LHCN-M2 (cell line): ENCODE measurements around the gene DNAH3. TPM values are rescaled to one million over a fixed set of nuclear protein-coding genes. Genes with fewer than 3 reads are reported as not detected.
"Not testable (repeated sequence)": the region's sequence is repeated elsewhere in the genome, so short reads cannot be mapped to it uniquely, and the experiment has no call there.

Experiments
- DNase-seq: peaks from one replicate; pipeline ENCODE4 v3.0.0-alpha.2; 2012; ENCODE audit warnings: low read depth
- total RNA-seq: library from RNA; depleted of rRNA; stranded (reverse); fragments of >200 nt; gene quantifications from 2 replicates; pipeline ENCODE4 v1.2.3, GENCODE V29; 2014

The DNAH3 gene
- total RNA-seq, 1 experiment from 2014 or later = under 0.01 TPM

GRCh38 chr16:21169249-21169981 lies 18.8 kb upstream of the DNAH3 start:
- peak; percentile 53 for DNase-seq

- DNase-seq = no peak
These were observed 17.4 kb upstream of the DNAH3 start for GRCh38 chr16:21167929-21168602.

- peak; percentile 96 for DNase-seq
These were observed 16.7 kb upstream of the DNAH3 start for GRCh38 chr16:21167360-21167759.

- DNase-seq = peak; percentile 51
These were observed 15.9 kb upstream of the DNAH3 start for GRCh38 chr16:21166561-21166961.

GRCh38 chr16:21164521-21165168 lies 14.0 kb upstream of the DNAH3 start:
- no peak for DNase-seq

GRCh38 chr16:21163576-21163975 lies 12.9 kb upstream of the DNAH3 start:
- peak; percentile 49 for DNase-seq

- no peak for DNase-seq
These were observed 12.1 kb upstream of the DNAH3 start for GRCh38 chr16:21162661-21163151.

- no peak for DNase-seq
These were observed 10.6 kb upstream of the DNAH3 start for GRCh38 chr16:21161211-21161610.

GRCh38 chr16:21160276-21160675 lies 9.6 kb upstream of the DNAH3 start:
- no peak for DNase-seq

- no peak for DNase-seq
These were observed 8.8 kb upstream of the DNAH3 start for GRCh38 chr16:21159281-21159951.

- DNase-seq = peak; percentile 79
These were observed 7.8 kb upstream of the DNAH3 start, which contains the start of gene LDAF1 for GRCh38 chr16:21158208-21159110. TSS of gene LDAF1 (plus strand) at chr16:21158674. CDS start at chr16:21161183, 2,509 bp downstream.

GRCh38 chr16:21157632-21158031 lies 7.0 kb upstream of the DNAH3 start:
- no peak for DNase-seq

GRCh38 chr16:21156767-21157467 lies 6.3 kb upstream of the DNAH3 start:
- peak; percentile 76 for DNase-seq

GRCh38 chr16:21156011-21156410 lies 5.4 kb upstream of the DNAH3 start:
- not testable (repeated sequence) for DNase-seq

GRCh38 chr16:21153124-21153729 lies 2.6 kb upstream of the DNAH3 start:
- not testable (repeated sequence) for DNase-seq

- DNase-seq = not testable (repeated sequence)
These were observed 1.7 kb upstream of the DNAH3 start for GRCh38 chr16:21152160-21153030.

GRCh38 chr16:21145738-21146137 lies 4.9 kb downstream of the DNAH3 start:
- no peak for DNase-seq

GRCh38 chr16:21134053-21134452 lies 16.6 kb downstream of the DNAH3 start:
- no peak for DNase-seq

GRCh38 chr16:21130811-21131210 lies 19.8 kb downstream of the DNAH3 start:
- no peak for DNase-seq
